ENCODE measurements around the gene PMPCA.

- TF ChIP-seq CTCF (IDR thresholded peaks at IDR 0.05) (no peak), POLR2AphosphoS5 (IDR thresholded peaks at IDR 0.05) (no peak), POLR2A (IDR thresholded peaks at IDR 0.05) (no peak), EP300 (IDR thresholded peaks at IDR 0.05) (no peak)
These were observed 45.8 kb downstream of the PMPCA start for GRCh38 chr9:136456258-136456657.
